GM08714 (cell line): ENCODE results near the gene ADD1.
"Not testable (repeated sequence)": the region's sequence is repeated elsewhere in the genome, so short reads cannot be mapped to it uniquely, and the experiment has no call there.

Experiments
- H3K4me3 ChIP-seq: fragments of 200-500 bp; sonication (Bioruptor generic); 2 replicates; pipeline ENCODE4 v1.5.1; 2014; ENCODE audit warnings: mild to moderate bottlenecking, low read length, inconsistent platforms
- ZNF274 ChIP-seq: IDR thresholded peaks from 2 replicates; pipeline ENCODE4 v1.6.1; 2012; ENCODE audit warnings: mild to moderate bottlenecking, low read depth, low read length

The ADD1 gene

GRCh38 chr4:2932951-2933565, 89.4 kb downstream of the ADD1 start:
- no peak for TF ChIP-seq ZNF274

GRCh38 chr4:2933566-2934076, 90.0 kb downstream of the ADD1 start:
- TF ChIP-seq ZNF274, result no peak
- H3K4me3 ChIP-seq, result peak overlapping the region; percentile 65; the same call in 1 of the 2 replicates

More at GRCh38 chr4:2932951-2933565, 89.4 kb downstream of the ADD1 start:
- H3K4me3 ChIP-seq, result peak overlapping the region; percentile 65; the same call in 1 of the 2 replicates

GRCh38 chr4:2934077-2934812, 90.6 kb downstream of the ADD1 start:
- no peak for TF ChIP-seq ZNF274
- peak overlapping the region; percentile 65 for H3K4me3 ChIP-seq

- peak overlapping the region; percentile 80 for H3K4me3 ChIP-seq
- TF ChIP-seq ZNF274, result no peak
Observed at GRCh38 chr4:2934813-2935761, 91.4 kb downstream of the ADD1 start.

GRCh38 chr4:2935762-2936743, 92.4 kb downstream of the ADD1 start:
- no peak for TF ChIP-seq ZNF274
- H3K4me3 ChIP-seq, result peak overlapping the region; percentile 80; the same call in 1 of the 2 replicates

- TF ChIP-seq ZNF274, result no peak
- H3K4me3 ChIP-seq, result no peak overlapping the region
Observed at GRCh38 chr4:2936773-2937145, 93.1 kb downstream of the ADD1 start.

- TF ChIP-seq ZNF274, result no peak
- no peak overlapping the region for H3K4me3 ChIP-seq
Observed at GRCh38 chr4:2937146-2937857, 93.7 kb downstream of the ADD1 start.

- no peak for TF ChIP-seq ZNF274
- no peak overlapping the region for H3K4me3 ChIP-seq
Observed at GRCh38 chr4:2937986-2938385, 94.3 kb downstream of the ADD1 start.

- H3K4me3 ChIP-seq, result not testable (repeated sequence)
Observed at GRCh38 chr4:2938411-2938810, 94.8 kb downstream of the ADD1 start.

GRCh38 chr4:2938906-2939305, 95.3 kb downstream of the ADD1 start:
- H3K4me3 ChIP-seq, result no peak overlapping the region
- no peak for TF ChIP-seq ZNF274

GRCh38 chr4:2939383-2940243, 96.0 kb downstream of the ADD1 start:
- H3K4me3 ChIP-seq, result no peak overlapping the region
- TF ChIP-seq ZNF274, result no peak
